Colonic mucosa (tissue), 4 donors: ENCODE results near the gene PPP1R13B. TPM values are rescaled to one million over a fixed set of nuclear protein-coding genes. Genes with fewer than 3 reads are reported as not detected.

Experiments
- DNase-seq: peaks from one replicate; pipeline ENCODE4 v3.0.0-alpha.2; 2020
- H3K27ac ChIP-seq: fragments of 200-600 bp; one replicate; pipeline ENCODE4 v1.8.0; 2021
- H3K27me3 ChIP-seq: fragments of 200-600 bp; one replicate; pipeline ENCODE4 v1.8.0; 2021
- H3K36me3 ChIP-seq: fragments of 200-600 bp; one replicate; pipeline ENCODE4 v1.8.0; 2021
- H3K4me1 ChIP-seq: fragments of 200-600 bp; one replicate; pipeline ENCODE4 v1.8.0; 2021; ENCODE audit warnings: mild to moderate bottlenecking
- H3K4me3 ChIP-seq: fragments of 200-600 bp; one replicate; pipeline ENCODE4 v1.8.0; 2021
- H3K9ac ChIP-seq, 2 donors: one replicate each; pipeline ENCODE4 v1.7.0; 2013; ENCODE audit warnings: control low read depth in 2 of 2, low read depth in 2 of 2, low read length in 2 of 2
- H3K9me3 ChIP-seq: fragments of 200-600 bp; one replicate; pipeline ENCODE4 v1.8.0; 2021
- CTCF ChIP-seq: fragments of 200-600 bp; IDR thresholded peaks from one replicate; pipeline ENCODE4 v1.8.0; 2022; ENCODE audit warnings: antibody characterized with exemption, mild to moderate bottlenecking
- intact Hi-C: fragments of 100-400 bp; cut with DNase I; formaldehyde crosslinking; loops from one replicate; pipeline ENCODE4 v1.14.1; 2022
- total RNA-seq, 2 donors: library from RNA; stranded (reverse); fragmentation: NEBNext Ultra II Directional in 1 of 2; extraction: Animal tissue kit (Norgen Biotek cat#: 25700) in 1 of 2; gene quantifications; one replicate each; pipeline ENCODE4 v1.2.1, GENCODE V29; 2021
- donor health status: healthy.
- donor health status: DM: no; HTN: no; CAD: no.
- donor health status: DM: no; HTN: no; CAD: no.

Gene PPP1R13B
- total RNA-seq, 2 donors from 2014 or later = 41.1 to 48.3 TPM

GRCh38 chr14:103684871-103685270 is 162.5 kb downstream of the PPP1R13B start:
- no peak for DNase-seq
- no peak overlapping the region for H3K9ac ChIP-seq
- TF ChIP-seq CTCF = no peak
- no peaks in the 10 kb centered on the region for H3K27me3 ChIP-seq
- no peaks in the 10 kb centered on the region for H3K9me3 ChIP-seq
- no peaks in the 10 kb centered on the region for H3K4me1 ChIP-seq
- peaks cover 16% of the 10 kb centered on the region for H3K36me3 ChIP-seq
- intact Hi-C loops = no loop called here
- H3K4me3 ChIP-seq = no peak overlapping the region
- H3K27ac ChIP-seq = no peak overlapping the region

- no peaks in the 10 kb centered on the region for H3K4me1 ChIP-seq
- no peak for TF ChIP-seq CTCF
- H3K4me3 ChIP-seq = no peak overlapping the region
- no peaks in the 10 kb centered on the region for H3K9me3 ChIP-seq
- H3K36me3 ChIP-seq = peaks cover 16% of the 10 kb centered on the region
- H3K27ac ChIP-seq = no peak overlapping the region
- DNase-seq = no peak
- intact Hi-C loops = no loop called here
- no peaks in the 10 kb centered on the region for H3K27me3 ChIP-seq
- no peak overlapping the region for H3K9ac ChIP-seq
Measured at GRCh38 chr14:103684471-103684870, 162.9 kb downstream of the PPP1R13B start.

Other genes with a start within 250 kb of the PPP1R13B start
- 100 to 1,000 TPM in 1 of 2 donors, 10 to 100 TPM in 1; 78.1 to 112 TPM for gene KLC1, start 218.4 kb downstream of the PPP1R13B start, total RNA-seq
- gene XRCC3, start 132.1 kb downstream of the PPP1R13B start, total RNA-seq = 10 to 100 TPM in 1 of 2 donors, 1 to 10 TPM in 1; 8.3 to 70.0 TPM
- gene ZFYVE21, start 131.8 kb downstream of the PPP1R13B start, total RNA-seq = 10 to 100 TPM; 49.3 to 68.9 TPM
- gene TDRD9, start 80.9 kb upstream of the PPP1R13B start, total RNA-seq = 1 to 10 TPM in 1 of 2 donors, under 1 TPM in 1; 0.44 to 1.1 TPM
- not detected for gene RD3L, start 95.0 kb upstream of the PPP1R13B start, total RNA-seq
- gene ASPG, start 238.1 kb upstream of the PPP1R13B start, total RNA-seq = 1 to 10 TPM; 1.4 to 7.5 TPM